ENCODE data around the gene ABCC8. TPM values are rescaled to one million over a fixed set of nuclear protein-coding genes. Genes with fewer than 3 reads are reported as not detected.

ABCC8 gene
- total and polyA plus RNA-seq, 5 donors, result 0.61 to 6.8 (median 3.7) TPM

GRCh38 chr11:17412488-17413180 lies 64.0 kb downstream of the ABCC8 start:
- ATAC-seq (no peak), DNase-seq (no peak)
- intact Hi-C loops (cut with DNase I), result no loop called here
- Histone ChIP-seq H3K9me3 (ENCODE audit: control insufficient read depth, low read length) (no peaks in the 10 kb centered on the region), H3K4me3 (ENCODE audit: low read length) (no peak overlapping the region), H3K27me3 (ENCODE audit: control insufficient read depth, insufficient read depth) (no peaks in the 10 kb centered on the region), H3K27ac (ENCODE audit: low read length) (no peak overlapping the region), H3K4me1 (ENCODE audit: control insufficient read depth, insufficient read depth, low read length) (no peaks in the 10 kb centered on the region)
- 77% methylated on average over 9 of the region's 9 CpGs for WGBS

GRCh38 chr11:17411418-17411817 lies 65.2 kb downstream of the ABCC8 start:
- Histone ChIP-seq H3K4me1 (ENCODE audit: control insufficient read depth, insufficient read depth, low read length) (peaks cover 6% of the 10 kb centered on the region), H3K27me3 (ENCODE audit: control insufficient read depth, insufficient read depth) (no peaks in the 10 kb centered on the region), H3K27ac (ENCODE audit: low read length) (no peak overlapping the region), H3K9me3 (ENCODE audit: control insufficient read depth, low read length) (no peaks in the 10 kb centered on the region), H3K4me3 (ENCODE audit: low read length) (no peak overlapping the region)
- ATAC-seq (no peak), DNase-seq (no peak)
- WGBS, result 68% methylated on average over 6 of the region's 6 CpGs
- intact Hi-C loops (cut with DNase I), result no loop called here

- Histone ChIP-seq H3K4me1 (ENCODE audit: control insufficient read depth, insufficient read depth, low read length) (peaks cover 8% of the 10 kb centered on the region), H3K27ac (ENCODE audit: low read length) (no peak overlapping the region), H3K4me3 (ENCODE audit: low read length) (no peak overlapping the region), H3K27me3 (ENCODE audit: control insufficient read depth, insufficient read depth) (no peaks in the 10 kb centered on the region), H3K9me3 (ENCODE audit: control insufficient read depth, low read length) (no peaks in the 10 kb centered on the region)
- DNase-seq (no peak), ATAC-seq (no peak)
- intact Hi-C loops (cut with DNase I), result no loop called here
- 40% methylated on average over 11 of the region's 11 CpGs for WGBS
These were observed 65.9 kb downstream of the ABCC8 start for GRCh38 chr11:17410606-17411379.

- DNase-seq (no peak), ATAC-seq (no peak)
- H3K27ac ChIP-seq (ENCODE audit: low read length), result no peak overlapping the region
- intact Hi-C loops (cut with DNase I), result no loop called here
- 97% methylated on average over 7 of the region's 7 CpGs for WGBS
- H3K9me3 ChIP-seq (ENCODE audit: control insufficient read depth, low read length), result no peaks in the 10 kb centered on the region
- H3K27me3 ChIP-seq (ENCODE audit: control insufficient read depth, insufficient read depth), result no peaks in the 10 kb centered on the region
- peaks cover 8% of the 10 kb centered on the region for H3K4me1 ChIP-seq (ENCODE audit: control insufficient read depth, insufficient read depth, low read length)
- H3K4me3 ChIP-seq (ENCODE audit: low read length), result no peak overlapping the region
These were observed 68.0 kb downstream of the ABCC8 start for GRCh38 chr11:17408641-17409040.

DNA sequence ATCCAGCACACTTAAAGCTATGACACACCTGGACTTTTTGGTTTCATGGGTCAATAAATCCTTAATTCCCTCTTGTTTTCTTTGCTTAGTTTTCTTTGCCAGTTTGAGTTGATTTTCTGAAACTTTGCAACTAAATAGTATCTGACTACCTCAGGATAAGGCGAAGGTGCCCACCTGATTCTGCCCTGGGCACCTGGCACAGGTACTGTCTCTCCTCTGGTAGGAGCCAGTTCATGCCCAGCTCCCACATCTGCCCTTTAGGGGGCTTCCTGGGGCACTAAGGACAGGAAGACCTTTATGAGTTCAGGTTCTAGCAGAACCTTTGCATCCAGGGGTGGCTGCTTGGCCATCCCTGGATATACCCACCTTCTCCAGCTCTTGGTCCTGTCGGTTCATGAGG lies 68.6 kb downstream of the ABCC8 start:
- no peaks in the 10 kb centered on the region for H3K9me3 ChIP-seq (ENCODE audit: control insufficient read depth, low read length)
- no peaks in the 10 kb centered on the region for H3K27me3 ChIP-seq (ENCODE audit: control insufficient read depth, insufficient read depth)
- no peak overlapping the region for H3K27ac ChIP-seq (ENCODE audit: low read length)
- no peak for DNase-seq
- no peak overlapping the region for H3K4me3 ChIP-seq (ENCODE audit: low read length)
- intact Hi-C loops (cut with DNase I), result no loop called here
- peaks cover 8% of the 10 kb centered on the region for H3K4me1 ChIP-seq (ENCODE audit: control insufficient read depth, insufficient read depth, low read length)
- WGBS, result 87% methylated on average over 2 of the region's 2 CpGs
- ATAC-seq, result no peak

- no peak overlapping the region for H3K27ac ChIP-seq (ENCODE audit: low read length)
- ATAC-seq, result no peak
- no peak for DNase-seq
- no peaks in the 10 kb centered on the region for H3K27me3 ChIP-seq (ENCODE audit: control insufficient read depth, insufficient read depth)
- H3K4me3 ChIP-seq (ENCODE audit: low read length), result no peak overlapping the region
- H3K9me3 ChIP-seq (ENCODE audit: control insufficient read depth, low read length), result no peaks in the 10 kb centered on the region
- H3K4me1 ChIP-seq (ENCODE audit: control insufficient read depth, insufficient read depth, low read length), result peaks cover 8% of the 10 kb centered on the region
- intact Hi-C loops (cut with DNase I), result no loop called here
- WGBS, result 94% methylated on average over 2 of the region's 2 CpGs
These were observed 69.1 kb downstream of the ABCC8 start for GRCh38 chr11:17407575-17407974.

GRCh38 chr11:17406818-17407149 lies 69.9 kb downstream of the ABCC8 start:
- H3K4me3 ChIP-seq (ENCODE audit: low read length), result no peak overlapping the region
- peak overlapping the region; percentile 92 for H3K27ac ChIP-seq (ENCODE audit: low read length)
- ATAC-seq, result no peak
- no peaks in the 10 kb centered on the region for H3K27me3 ChIP-seq (ENCODE audit: control insufficient read depth, insufficient read depth)
- H3K9me3 ChIP-seq (ENCODE audit: control insufficient read depth, low read length), result no peaks in the 10 kb centered on the region
- WGBS, result 92% methylated on average over 13 of the region's 13 CpGs
- DNase-seq, result no peak
- peaks cover 8% of the 10 kb centered on the region for H3K4me1 ChIP-seq (ENCODE audit: control insufficient read depth, insufficient read depth, low read length)
- intact Hi-C loops (cut with DNase I), result no loop called here

GRCh38 chr11:17406082-17406817 lies 70.4 kb downstream of the ABCC8 start:
- no peak for ATAC-seq
- WGBS, result 85% methylated on average over 8 of the region's 8 CpGs
- H3K4me1 ChIP-seq (ENCODE audit: control insufficient read depth, insufficient read depth, low read length), result peaks cover 8% of the 10 kb centered on the region
- H3K27ac ChIP-seq (ENCODE audit: low read length), result peak overlapping the region; percentile 92
- H3K4me3 ChIP-seq (ENCODE audit: low read length), result no peak overlapping the region
- H3K27me3 ChIP-seq (ENCODE audit: control insufficient read depth, insufficient read depth), result no peaks in the 10 kb centered on the region
- no peak for DNase-seq
- intact Hi-C loops (cut with DNase I), result no loop called here
- no peaks in the 10 kb centered on the region for H3K9me3 ChIP-seq (ENCODE audit: control insufficient read depth, low read length)

DNA sequence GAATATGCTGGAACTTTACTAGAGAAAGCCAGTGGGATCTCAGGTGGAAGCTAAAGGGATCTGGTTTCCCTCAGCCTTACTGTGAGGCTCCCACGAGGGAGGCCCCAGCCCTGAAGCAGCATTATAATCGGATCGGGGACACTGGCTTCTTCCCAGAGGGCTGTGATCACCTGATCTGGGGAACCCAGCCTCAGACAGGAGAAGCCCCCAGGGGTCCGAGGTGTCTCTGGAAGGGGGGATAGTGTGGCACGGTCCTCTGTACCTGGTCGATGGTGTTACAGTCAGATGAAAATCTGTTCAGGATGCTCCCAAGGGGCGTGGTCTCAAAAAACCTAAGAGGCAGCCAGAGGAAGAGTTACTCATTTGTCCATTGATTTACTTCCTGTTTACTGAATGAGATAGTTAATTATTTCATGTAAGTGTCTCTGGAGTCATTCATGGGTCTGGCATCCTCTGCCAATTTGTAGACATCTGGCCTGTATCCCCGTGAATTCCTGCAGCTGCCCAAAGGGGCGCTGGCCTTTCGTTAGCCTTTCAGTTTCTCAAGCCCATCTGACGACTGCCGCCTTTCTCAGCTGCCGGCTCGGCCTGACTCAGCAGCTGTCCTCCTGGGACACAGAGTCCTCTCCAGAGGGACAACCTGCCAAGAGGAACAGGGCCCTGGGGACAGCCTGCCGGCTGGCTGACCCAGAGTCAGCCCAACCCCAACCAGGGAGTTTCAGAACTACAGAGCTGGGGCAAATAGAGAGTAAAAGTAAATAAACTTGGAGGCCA lies 71.2 kb downstream of the ABCC8 start:
- peak; percentile 92 to 93 for ATAC-seq
- H3K27ac ChIP-seq (ENCODE audit: low read length), result peak overlapping the region; percentile 92
- H3K4me3 ChIP-seq (ENCODE audit: low read length), result no peak overlapping the region
- intact Hi-C loops (cut with DNase I), result no loop called here
- no peaks in the 10 kb centered on the region for H3K27me3 ChIP-seq (ENCODE audit: control insufficient read depth, insufficient read depth)
- 30% methylated on average over 15 of the region's 15 CpGs for WGBS
- H3K4me1 ChIP-seq (ENCODE audit: control insufficient read depth, insufficient read depth, low read length), result peaks cover 8% of the 10 kb centered on the region
- no peaks in the 10 kb centered on the region for H3K9me3 ChIP-seq (ENCODE audit: control insufficient read depth, low read length)
- DNase-seq, result peak; percentile 79 to 89 (median 86)

- intact Hi-C loops (cut with DNase I), result no loop called here
- no peaks in the 10 kb centered on the region for H3K27me3 ChIP-seq (ENCODE audit: control insufficient read depth, insufficient read depth)
- 84% methylated on average over 18 of the region's 18 CpGs for WGBS
- no peak overlapping the region for H3K27ac ChIP-seq (ENCODE audit: low read length)
- H3K9me3 ChIP-seq (ENCODE audit: control insufficient read depth, low read length), result no peaks in the 10 kb centered on the region
- DNase-seq, result no peak
- peaks cover 8% of the 10 kb centered on the region for H3K4me1 ChIP-seq (ENCODE audit: control insufficient read depth, insufficient read depth, low read length)
- H3K4me3 ChIP-seq (ENCODE audit: low read length), result no peak overlapping the region
- ATAC-seq, result no peak
These were observed 72.5 kb downstream of the ABCC8 start for GRCh38 chr11:17403980-17404759.
